BJ (cell line): ENCODE measurements around the gene BAHD1. TPM values are rescaled to one million over a fixed set of nuclear protein-coding genes. Genes with fewer than 3 reads are reported as not detected.

Experiments used
- CTCF ChIA-PET: fragments of 350-600 bp; formaldehyde crosslinking; extraction: SDS; loops from one replicate; lab custom pipeline; 2021; ENCODE audit warnings: antibody characterized with exemption, inconsistent platforms; lab: Yijun Ruan, JAX
- POLR2A ChIA-PET: fragments of 300-600 bp; sonication (Branson Sonifier 250); formaldehyde crosslinking; extraction: SDS; loops from one replicate; lab custom pipeline; 2021; ENCODE audit warnings: antibody characterized with exemption; lab: Charles Lee
- DNase-seq: peaks from one replicate; pipeline ENCODE4 v3.0.0-alpha.2; 2011; ENCODE audit warnings: low read depth
- H3K27me3 ChIP-seq: 2 replicates; pipeline ENCODE4 v1.6.0; 2011; ENCODE audit warnings: low read length; ENCODE audit not compliant: control insufficient read depth, insufficient read depth
- H3K36me3 ChIP-seq: 2 replicates; pipeline ENCODE4 v1.5.1; 2011; ENCODE audit warnings: low read length; ENCODE audit not compliant: control insufficient read depth, insufficient read depth
- H3K4me3 ChIP-seq: 2 replicates; pipeline ENCODE4 v1.5.1; 2011; ENCODE audit warnings: low read depth, mild to moderate bottlenecking, control low read depth, low read length
- polyA plus RNA-seq: library from polyadenylated mRNA; depleted of rRNA; stranded (reverse); fragments of >200 nt; gene quantifications from 2 replicates; pipeline ENCODE4 v1.2.3, GENCODE V29; 2011
- TF ChIP-seq, protein P1 (sequence below): IDR thresholded peaks from 2 replicates; pipeline ENCODE4 v1.5.1; 2011; ENCODE audit warnings: low read depth, mild to moderate bottlenecking, control low read depth, inconsistent platforms, low read length, moderate library complexity; ENCODE audit not compliant: insufficient read depth

Gene BAHD1
- polyA plus RNA-seq, 1 experiment: 3.3 TPM

DNA sequence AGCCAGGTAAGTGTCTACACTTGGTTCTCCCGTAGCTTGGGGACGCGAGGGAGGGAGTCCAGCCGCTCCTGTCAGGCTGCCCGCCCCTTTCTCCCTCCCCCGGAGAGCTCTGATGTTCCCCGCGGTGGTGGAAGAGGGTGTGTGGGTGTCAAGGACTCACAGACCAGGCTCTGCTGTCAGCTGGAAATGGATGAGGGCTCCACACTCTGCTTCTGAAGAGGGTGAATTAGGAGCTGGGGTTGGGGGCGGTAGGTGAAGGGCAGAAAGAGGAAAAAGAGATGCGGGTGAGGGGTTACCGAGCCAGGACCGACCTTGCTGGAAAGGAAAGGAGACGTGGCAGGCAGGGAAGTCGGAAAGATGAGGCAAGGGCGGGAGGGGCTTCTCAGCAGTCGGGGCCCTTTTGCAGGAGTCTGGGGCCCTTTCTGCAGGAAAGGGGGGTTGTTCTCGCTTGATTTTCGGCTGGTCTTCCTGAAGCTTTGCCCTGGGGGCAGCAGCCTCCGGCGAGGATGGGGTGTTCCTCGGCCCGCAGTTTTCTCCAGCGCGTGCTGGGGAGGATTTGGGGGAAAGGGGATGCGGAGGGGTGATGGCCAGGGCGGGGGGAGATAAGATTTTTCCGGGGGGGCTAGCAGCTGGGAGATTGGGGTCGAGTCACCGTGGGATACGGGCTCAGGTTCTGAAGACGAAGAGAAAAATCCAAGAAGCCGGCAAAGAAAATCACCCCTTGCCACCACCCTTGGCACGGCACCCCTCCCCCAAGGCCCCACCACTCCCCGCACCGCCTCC lies 602 bp upstream of the BAHD1 start:
- ChIA-PET POLR2A (no interaction called here), CTCF (interaction anchor here (0.6 to 2.3 kb wide), 13 partner anchors 10 to 155 kb away, joined by 3 to 6 read pairs (median 3); partner anchors contain the start of gene CCDC32)
- Histone ChIP-seq H3K4me3 (peak overlapping the region; percentile 79), H3K36me3 (no peaks in the 10 kb centered on the region), H3K27me3 (peaks cover 25% of the 10 kb centered on the region)
- DNase-seq: no peak
- TF ChIP-seq, protein P1, sequence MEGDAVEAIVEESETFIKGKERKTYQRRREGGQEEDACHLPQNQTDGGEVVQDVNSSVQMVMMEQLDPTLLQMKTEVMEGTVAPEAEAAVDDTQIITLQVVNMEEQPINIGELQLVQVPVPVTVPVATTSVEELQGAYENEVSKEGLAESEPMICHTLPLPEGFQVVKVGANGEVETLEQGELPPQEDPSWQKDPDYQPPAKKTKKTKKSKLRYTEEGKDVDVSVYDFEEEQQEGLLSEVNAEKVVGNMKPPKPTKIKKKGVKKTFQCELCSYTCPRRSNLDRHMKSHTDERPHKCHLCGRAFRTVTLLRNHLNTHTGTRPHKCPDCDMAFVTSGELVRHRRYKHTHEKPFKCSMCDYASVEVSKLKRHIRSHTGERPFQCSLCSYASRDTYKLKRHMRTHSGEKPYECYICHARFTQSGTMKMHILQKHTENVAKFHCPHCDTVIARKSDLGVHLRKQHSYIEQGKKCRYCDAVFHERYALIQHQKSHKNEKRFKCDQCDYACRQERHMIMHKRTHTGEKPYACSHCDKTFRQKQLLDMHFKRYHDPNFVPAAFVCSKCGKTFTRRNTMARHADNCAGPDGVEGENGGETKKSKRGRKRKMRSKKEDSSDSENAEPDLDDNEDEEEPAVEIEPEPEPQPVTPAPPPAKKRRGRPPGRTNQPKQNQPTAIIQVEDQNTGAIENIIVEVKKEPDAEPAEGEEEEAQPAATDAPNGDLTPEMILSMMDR: no peak

- ChIA-PET CTCF (interaction anchor here (0.6 to 2.3 kb wide), 9 partner anchors 11 to 168 kb away, joined by 3 to 5 read pairs (median 3); no protein-coding TSS in a partner anchor), POLR2A (no interaction called here)
- Histone ChIP-seq H3K36me3 (no peaks in the 10 kb centered on the region), H3K4me3 (peak overlapping the region; percentile 79), H3K27me3 (peaks cover 12% of the 10 kb centered on the region)
- TF ChIP-seq, protein P1: 0 out of 2 replicates have a peak, but pooled peaks have one; percentile 8
- no peak for DNase-seq
These were observed 1.1 kb downstream of the BAHD1 start for GRCh38 chr15:40441565-40442531.

- Histone ChIP-seq H3K4me3 (no peak overlapping the region), H3K27me3 (peaks cover under 1% of the 10 kb centered on the region), H3K36me3 (no peaks in the 10 kb centered on the region)
- no peak for DNase-seq
- ChIA-PET CTCF (interaction anchor here (0.9 to 1.6 kb wide), 3 partner anchors 12 to 98 kb away, joined by 3 to 5 read pairs (median 4); no protein-coding TSS in a partner anchor), POLR2A (no interaction called here)
- TF ChIP-seq, protein P1: no peak
These were observed 2.5 kb downstream of the BAHD1 start for GRCh38 chr15:40443255-40443654.

GRCh38 chr15:40443846-40444245 lies 3.1 kb downstream of the BAHD1 start:
- Histone ChIP-seq H3K27me3 (no peaks in the 10 kb centered on the region; the same call in none of the 2 replicates), H3K36me3 (no peaks in the 10 kb centered on the region), H3K4me3 (no peak overlapping the region)
- ChIA-PET POLR2A (no interaction called here), CTCF (interaction anchor here (1.6 kb wide), 1 partner anchor 99 kb away, joined by 4 read pairs; no protein-coding TSS in a partner anchor)
- TF ChIP-seq, protein P1: no peak
- no peak for DNase-seq
